Measurements from ENCODE around the gene SMCO1.

Gene SMCO1

GRCh38 chr3:196499807-196500524, 15.2 kb downstream of the SMCO1 start:
- TF ChIP-seq TSHZ2 (CRISPR knock-in tag; IDR thresholded peaks at IDR 0.05) (no peak), ARNTL (CRISPR knock-in tag; IDR thresholded peaks at IDR 0.05; ENCODE audit: borderline replicate concordance, low read depth) (no peak), BACH2 (CRISPR knock-in tag; IDR thresholded peaks at IDR 0.05; ENCODE audit: borderline replicate concordance) (no peak), ZFP3 (CRISPR knock-in tag; IDR thresholded peaks at IDR 0.05) (no peak), ISL1 (CRISPR knock-in tag; IDR thresholded peaks at IDR 0.05) (no peak), OSR1 (CRISPR knock-in tag; IDR thresholded peaks at IDR 0.05) (no peak), ZNF8 (CRISPR knock-in tag; IDR thresholded peaks at IDR 0.05) (no peak), GLIS3 (CRISPR knock-in tag; IDR thresholded peaks at IDR 0.05) (no peak), CSRNP3 (CRISPR knock-in tag; IDR thresholded peaks at IDR 0.05) (no peak), PATZ1 (CRISPR knock-in tag; IDR thresholded peaks at IDR 0.05; ENCODE audit: borderline replicate concordance) (no peak), TCF4 (CRISPR knock-in tag; IDR thresholded peaks at IDR 0.05; ENCODE audit: borderline replicate concordance) (no peak), ZNF70 (CRISPR knock-in tag; IDR thresholded peaks at IDR 0.05) (no peak), ZNF565 (CRISPR knock-in tag; conservative IDR thresholded peaks at IDR 0.05; ENCODE audit: low read depth) (no peak), TOX (CRISPR knock-in tag; IDR thresholded peaks at IDR 0.05; ENCODE audit: borderline replicate concordance) (no peak), CREB5 (CRISPR knock-in tag; IDR thresholded peaks at IDR 0.05; ENCODE audit: low read depth) (no peak), CSDC2 (CRISPR knock-in tag; IDR thresholded peaks at IDR 0.05) (no peak), ESRRG (CRISPR knock-in tag; IDR thresholded peaks at IDR 0.05) (no peak), POU6F1 (CRISPR knock-in tag; IDR thresholded peaks at IDR 0.05; ENCODE audit: borderline replicate concordance, low read depth) (no peak), RARB (CRISPR knock-in tag; IDR thresholded peaks at IDR 0.05) (no peak), PPARA (CRISPR knock-in tag; IDR thresholded peaks at IDR 0.05; ENCODE audit: borderline replicate concordance) (no peak)
- no peak for ATAC-seq

GRCh38 chr3:196499061-196499460, 16.1 kb downstream of the SMCO1 start:
- ATAC-seq, result no peak
- no peak for TF ChIP-seq OSR1 (CRISPR knock-in tag; IDR thresholded peaks at IDR 0.05)
- TF ChIP-seq ZFP3 (CRISPR knock-in tag; IDR thresholded peaks at IDR 0.05), result no peak
- no peak for TF ChIP-seq ISL1 (CRISPR knock-in tag; IDR thresholded peaks at IDR 0.05)
- no peak for TF ChIP-seq ARNTL (CRISPR knock-in tag; IDR thresholded peaks at IDR 0.05; ENCODE audit: borderline replicate concordance, low read depth)
- no peak for TF ChIP-seq SNAI2 (CRISPR knock-in tag; IDR thresholded peaks at IDR 0.05)

GRCh38 chr3:196498297-196498696, 16.8 kb downstream of the SMCO1 start:
- no peak for TF ChIP-seq PPARA (CRISPR knock-in tag; IDR thresholded peaks at IDR 0.05; ENCODE audit: borderline replicate concordance)
- TF ChIP-seq ZNF565 (CRISPR knock-in tag; conservative IDR thresholded peaks at IDR 0.05; ENCODE audit: low read depth), result no peak
- TF ChIP-seq ZFP30 (CRISPR knock-in tag; IDR thresholded peaks at IDR 0.05), result no peak
- TF ChIP-seq PATZ1 (CRISPR knock-in tag; IDR thresholded peaks at IDR 0.05; ENCODE audit: borderline replicate concordance), result no peak
- no peak for TF ChIP-seq ZNF8 (CRISPR knock-in tag; IDR thresholded peaks at IDR 0.05)
- TF ChIP-seq ZFP3 (CRISPR knock-in tag; IDR thresholded peaks at IDR 0.05), result no peak
- no peak for TF ChIP-seq RARB (CRISPR knock-in tag; IDR thresholded peaks at IDR 0.05)
- TF ChIP-seq ARNTL (CRISPR knock-in tag; IDR thresholded peaks at IDR 0.05; ENCODE audit: borderline replicate concordance, low read depth), result no peak
- no peak for TF ChIP-seq ZC3H10 (CRISPR knock-in tag; IDR thresholded peaks at IDR 0.05)
- no peak for TF ChIP-seq TOX (CRISPR knock-in tag; IDR thresholded peaks at IDR 0.05; ENCODE audit: borderline replicate concordance)
- no peak for TF ChIP-seq CSDC2 (CRISPR knock-in tag; IDR thresholded peaks at IDR 0.05)
- TF ChIP-seq CREB5 (CRISPR knock-in tag; IDR thresholded peaks at IDR 0.05; ENCODE audit: low read depth), result no peak
- ATAC-seq, result no peak

All from SK-N-SH treated with all-trans-retinoic acid at 6 μM for 48 hours (cell line).